K562 (cell line): Measurements from ENCODE around the gene HK1. TPM values are rescaled to one million over a fixed set of nuclear protein-coding genes. Genes with fewer than 3 reads are reported as not detected.

Experiments used
- BCOR ChIP-seq: fragments of 450-650 bp; IDR thresholded peaks from 2 replicates; pipeline ENCODE4 v1.6.1; 2016
- HMBOX1 ChIP-seq: sonication (generic); IDR thresholded peaks from 2 replicates; pipeline ENCODE4 v1.6.1; 2016
- JUND ChIP-seq, 2 experiments: IDR thresholded peaks; 2 replicates in 1 of 2; 3 replicates in 1 of 2; pipeline ENCODE4 v1.6.1; 2011; ENCODE audit warnings: borderline replicate concordance in 2 of 2, low read depth in 2 of 2, low read length in 2 of 2, improper control_type of control experiment in 1 of 2, missing biosample characterization in 1 of 2, missing genetic modification characterization in 1 of 2, missing genetic modification reagents in 1 of 2
- KAT8 ChIP-seq: fragments of 450-650 bp; IDR thresholded peaks from 2 replicates; pipeline ENCODE4 v1.6.1; 2016; ENCODE audit warnings: low read depth, mild to moderate bottlenecking
- MECOM ChIP-seq: fragments of 250-450 bp; sonication (Bioruptor Pico); IDR thresholded peaks from 2 replicates; pipeline ENCODE4 v1.8.0; 2022; ENCODE audit warnings: inconsistent platforms
- MTA3 ChIP-seq: fragments of 450-650 bp; formaldehyde crosslinking; IDR thresholded peaks from 2 replicates; pipeline ENCODE4 v1.6.1; 2017; ENCODE audit warnings: mild to moderate bottlenecking, borderline replicate concordance
- NCOA4 ChIP-seq: fragments of 450-650 bp; IDR thresholded peaks from 2 replicates; pipeline ENCODE4 v1.6.1; 2018; ENCODE audit warnings: mild to moderate bottlenecking; ENCODE audit not compliant: partially characterized antibody
- PRDM10 ChIP-seq: fragments of 450-650 bp; IDR thresholded peaks from 2 replicates; pipeline ENCODE4 v1.6.1; 2018; ENCODE audit not compliant: partially characterized antibody
- SMARCA5 ChIP-seq: fragments of 450-650 bp; IDR thresholded peaks from 2 replicates; pipeline ENCODE4 v1.6.1; 2016
- SMC3 ChIP-seq: conservative IDR thresholded peaks from 2 replicates; pipeline ENCODE4 v1.6.1; 2011; ENCODE audit warnings: low read depth, low read length, improper control_type of control experiment; ENCODE audit not compliant: insufficient read depth
- ZFP36 ChIP-seq: fragments of 150-350 bp; IDR thresholded peaks from 2 replicates; pipeline ENCODE4 v1.6.1; 2018; ENCODE audit warnings: low read length, low read depth; ENCODE audit not compliant: partially characterized antibody
- ZFPM2 ChIP-seq: fragments of 250-450 bp; sonication (Bioruptor Pico); IDR thresholded peaks from 2 replicates; pipeline ENCODE4 v1.5.1; 2022; ENCODE audit warnings: mild to moderate bottlenecking
- ZNF75A ChIP-seq: fragments of 450-650 bp; formaldehyde crosslinking; IDR thresholded peaks from 2 replicates; pipeline ENCODE4 v1.4.0; 2020; ENCODE audit warnings: mild to moderate bottlenecking
- polyA plus RNA-seq, 8 experiments: library from polyadenylated mRNA; depleted of rRNA in 4 of 8; stranded (reverse) in 5 of 8; unstranded in 3 of 8; fragments of >200 nt; fragmentation: Nextera tagmentation in 2 of 8; fragmentation: Illumina TruSeq in 1 of 8; extraction: Ambion mirVana in 2 of 8; extraction: Trizol in 1 of 8; gene quantifications; 2 replicates each; pipeline versions ENCODE4 v1.2.1 to v1.2.3, GENCODE V29; 2011 to 2014; ENCODE audit warnings: inconsistent platforms in 1 of 8, missing spikeins in 1 of 8
- total RNA-seq, 7 experiments: library from RNA; depleted of rRNA in 6 of 7; stranded (reverse); fragments of >200 nt in 6 of 7; fragmentation: Illumina TruSeq in 2 of 7; extraction: Trizol in 2 of 7; gene quantifications; 2 replicates each; pipeline versions ENCODE4 v1.2.1 to v1.2.3, GENCODE V29; 2011 to 2021; ENCODE audit warnings: low replicate concordance in 1 of 7
- TF ChIP-seq, protein P1 (sequence below), 2 experiments: IDR thresholded peaks in 1 of 2; conservative IDR thresholded peaks in 1 of 2; 2 replicates each; pipeline ENCODE4 v1.6.1; 2016; ENCODE audit warnings: low read depth in 2 of 2, mild to moderate bottlenecking in 1 of 2, missing compliant biosample characterization in 1 of 2, missing genetic modification characterization in 1 of 2, moderate library complexity in 1 of 2
- TF ChIP-seq, protein P2 (sequence below): sonication (generic); formaldehyde crosslinking; IDR thresholded peaks from 2 replicates; pipeline ENCODE4 v1.8.0; 2022; ENCODE audit warnings: mild to moderate bottlenecking, missing genetic modification reagents
- TF ChIP-seq, protein P3 (sequence below): fragments of 250-450 bp; sonication (Bioruptor Pico); IDR thresholded peaks from 2 replicates; pipeline ENCODE4 v1.5.0; 2021
- TF ChIP-seq, protein P4 (sequence below): fragments of 250-450 bp; sonication (Bioruptor Pico); IDR thresholded peaks from 2 replicates; pipeline ENCODE4 v1.4.0; 2020; ENCODE audit warnings: borderline replicate concordance

Gene HK1
- total and polyA plus RNA-seq, 9 of the 15 experiments (the other 6 are each of a cell fraction or from before 2014, with no cell fraction given): 29.2 to 444 (median 193) TPM

GRCh38 chr10:69336952-69337295 lies 58.6 kb downstream of the HK1 start (continued):
- TF ChIP-seq ZFP36: peak; percentile 70
- TF ChIP-seq MECOM (CRISPR knock-in tag): no peak
- TF ChIP-seq, protein P1, sequence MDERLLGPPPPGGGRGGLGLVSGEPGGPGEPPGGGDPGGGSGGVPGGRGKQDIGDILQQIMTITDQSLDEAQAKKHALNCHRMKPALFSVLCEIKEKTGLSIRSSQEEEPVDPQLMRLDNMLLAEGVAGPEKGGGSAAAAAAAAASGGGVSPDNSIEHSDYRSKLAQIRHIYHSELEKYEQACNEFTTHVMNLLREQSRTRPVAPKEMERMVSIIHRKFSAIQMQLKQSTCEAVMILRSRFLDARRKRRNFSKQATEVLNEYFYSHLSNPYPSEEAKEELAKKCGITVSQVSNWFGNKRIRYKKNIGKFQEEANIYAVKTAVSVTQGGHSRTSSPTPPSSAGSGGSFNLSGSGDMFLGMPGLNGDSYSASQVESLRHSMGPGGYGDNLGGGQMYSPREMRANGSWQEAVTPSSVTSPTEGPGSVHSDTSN (CRISPR knock-in tag; IDR thresholded peaks at IDR 0.05; ENCODE audit: low read depth): no peak
- TF ChIP-seq, protein P1 (tag; conservative IDR thresholded peaks at IDR 0.05; ENCODE audit: low read depth): no peak
- TF ChIP-seq, protein P2, sequence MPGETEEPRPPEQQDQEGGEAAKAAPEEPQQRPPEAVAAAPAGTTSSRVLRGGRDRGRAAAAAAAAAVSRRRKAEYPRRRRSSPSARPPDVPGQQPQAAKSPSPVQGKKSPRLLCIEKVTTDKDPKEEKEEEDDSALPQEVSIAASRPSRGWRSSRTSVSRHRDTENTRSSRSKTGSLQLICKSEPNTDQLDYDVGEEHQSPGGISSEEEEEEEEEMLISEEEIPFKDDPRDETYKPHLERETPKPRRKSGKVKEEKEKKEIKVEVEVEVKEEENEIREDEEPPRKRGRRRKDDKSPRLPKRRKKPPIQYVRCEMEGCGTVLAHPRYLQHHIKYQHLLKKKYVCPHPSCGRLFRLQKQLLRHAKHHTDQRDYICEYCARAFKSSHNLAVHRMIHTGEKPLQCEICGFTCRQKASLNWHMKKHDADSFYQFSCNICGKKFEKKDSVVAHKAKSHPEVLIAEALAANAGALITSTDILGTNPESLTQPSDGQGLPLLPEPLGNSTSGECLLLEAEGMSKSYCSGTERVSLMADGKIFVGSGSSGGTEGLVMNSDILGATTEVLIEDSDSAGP (CRISPR knock-in tag): no peak
- no peak for TF ChIP-seq NCOA4
- TF ChIP-seq, protein P3, sequence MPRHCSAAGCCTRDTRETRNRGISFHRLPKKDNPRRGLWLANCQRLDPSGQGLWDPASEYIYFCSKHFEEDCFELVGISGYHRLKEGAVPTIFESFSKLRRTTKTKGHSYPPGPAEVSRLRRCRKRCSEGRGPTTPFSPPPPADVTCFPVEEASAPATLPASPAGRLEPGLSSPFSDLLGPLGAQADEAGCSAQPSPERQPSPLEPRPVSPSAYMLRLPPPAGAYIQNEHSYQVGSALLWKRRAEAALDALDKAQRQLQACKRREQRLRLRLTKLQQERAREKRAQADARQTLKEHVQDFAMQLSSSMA (CRISPR knock-in tag): no peak
- TF ChIP-seq HMBOX1: no peak
- TF ChIP-seq, protein P4, sequence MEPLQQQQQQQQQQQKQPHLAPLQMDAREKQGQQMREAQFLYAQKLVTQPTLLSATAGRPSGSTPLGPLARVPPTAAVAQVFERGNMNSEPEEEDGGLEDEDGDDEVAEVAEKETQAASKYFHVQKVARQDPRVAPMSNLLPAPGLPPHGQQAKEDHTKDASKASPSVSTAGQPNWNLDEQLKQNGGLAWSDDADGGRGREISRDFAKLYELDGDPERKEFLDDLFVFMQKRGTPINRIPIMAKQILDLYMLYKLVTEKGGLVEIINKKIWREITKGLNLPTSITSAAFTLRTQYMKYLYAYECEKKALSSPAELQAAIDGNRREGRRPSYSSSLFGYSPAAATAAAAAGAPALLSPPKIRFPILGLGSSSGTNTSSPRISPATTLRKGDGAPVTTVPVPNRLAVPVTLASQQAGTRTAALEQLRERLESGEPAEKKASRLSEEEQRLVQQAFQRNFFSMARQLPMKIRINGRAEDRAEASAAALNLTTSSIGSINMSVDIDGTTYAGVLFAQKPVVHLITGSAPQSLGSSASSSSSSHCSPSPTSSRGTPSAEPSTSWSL (CRISPR knock-in tag): no peak
- no peak for TF ChIP-seq PRDM10
- TF ChIP-seq ZNF75A (CRISPR knock-in tag): no peak
- no peak for TF ChIP-seq KAT8
- no peak for TF ChIP-seq SMC3
- no peak for TF ChIP-seq ZFPM2 (CRISPR knock-in tag)
- 0 out of 2 replicates have a peak, but pooled peaks have one; percentile 48 for TF ChIP-seq SMARCA5
- no peak for TF ChIP-seq JUND (IDR thresholded peaks at IDR 0.05; ENCODE audit: borderline replicate concordance, low read depth, low read length)
- no peak for TF ChIP-seq JUND (tag; IDR thresholded peaks at IDR 0.05; ENCODE audit: borderline replicate concordance, low read depth, low read length)
- peak; percentile 69; the same call in 1 of the 2 replicates for TF ChIP-seq BCOR
- no peak for TF ChIP-seq MTA3
